Hepatocyte (in vitro differentiated cells): ENCODE data around the gene LYPD4. TPM values are rescaled to one million over a fixed set of nuclear protein-coding genes. Genes with fewer than 3 reads are reported as not detected.
"Not testable (repeated sequence)": the region's sequence is repeated elsewhere in the genome, so short reads cannot be mapped to it uniquely, and the experiment has no call there.

Experiments
- DNase-seq: peaks from one replicate; pipeline ENCODE4 v3.0.0-alpha.2; 2016; ENCODE audit warnings: low spot score
- H2AFZ ChIP-seq: fragments of 200-600 bp; sonication (generic); 2 replicates; pipeline ENCODE4 v1.6.0; 2016; ENCODE audit warnings: antibody characterized with exemption, mild to moderate bottlenecking
- H3K27ac ChIP-seq: fragments of 200-600 bp; sonication (generic); 2 replicates; pipeline ENCODE4 v1.5.1; 2016; ENCODE audit warnings: mild to moderate bottlenecking
- H3K27me3 ChIP-seq: fragments of 200-600 bp; sonication (generic); 2 replicates; pipeline ENCODE4 v1.6.1; 2016
- H3K36me3 ChIP-seq: fragments of 200-600 bp; sonication (generic); replicated peaks from 2 replicates; pipeline ENCODE4 v1.5.1; 2016; ENCODE audit warnings: low read depth; ENCODE audit not compliant: insufficient read depth
- H3K4me1 ChIP-seq: fragments of 200-600 bp; sonication (generic); 2 replicates; pipeline ENCODE4 v1.5.1; 2016; ENCODE audit warnings: mild to moderate bottlenecking, moderate library complexity; ENCODE audit not compliant: insufficient read depth
- H3K4me2 ChIP-seq: fragments of 200-600 bp; sonication (generic); 2 replicates; pipeline ENCODE4 v1.6.0; 2016
- H3K4me3 ChIP-seq: fragments of 200-600 bp; sonication (generic); 2 replicates; pipeline ENCODE4 v1.5.1; 2016; ENCODE audit warnings: mild to moderate bottlenecking
- H3K79me2 ChIP-seq: fragments of 200-600 bp; sonication (generic); 2 replicates; pipeline ENCODE4 v1.6.0; 2017; ENCODE audit warnings: mild to moderate bottlenecking
- H3K9me2 ChIP-seq: fragments of 200-600 bp; sonication (generic); replicated peaks from 2 replicates; pipeline ENCODE4 v1.6.0; 2017; ENCODE audit warnings: mild to moderate bottlenecking; ENCODE audit not compliant: insufficient read depth
- H3K9me3 ChIP-seq: fragments of 200-600 bp; sonication (generic); 2 replicates; pipeline ENCODE4 v1.5.1; 2016; ENCODE audit warnings: low read depth, mild to moderate bottlenecking
- H4K20me1 ChIP-seq: fragments of 200-600 bp; sonication (generic); 2 replicates; pipeline ENCODE4 v1.6.0; 2016; ENCODE audit warnings: mild to moderate bottlenecking; ENCODE audit not compliant: insufficient read depth, poor library complexity, severe bottlenecking
- EZH2 ChIP-seq: fragments of 200-600 bp; sonication (generic); IDR thresholded peaks from 2 replicates; pipeline ENCODE4 v1.6.1; 2016; ENCODE audit warnings: antibody characterized with exemption, mild to moderate bottlenecking, borderline replicate concordance
- EZH2phosphoT487 ChIP-seq: fragments of 200-600 bp; sonication (generic); IDR thresholded peaks from one replicate; pipeline ENCODE4 v1.6.1; 2018; ENCODE audit warnings: antibody characterized with exemption, mild to moderate bottlenecking, low read depth, moderate library complexity; ENCODE audit not compliant: unreplicated experiment, severe bottlenecking
- WGBS: methylation state at CpG from one replicate; pipeline ENCODE4 v1.1.6; 2016; ENCODE audit warnings: low lambda C conversion rate; ENCODE audit errors: missing lambda C conversion rate; 5-methylcytosine and 5-hydroxymethylcytosine counted together
- polyA plus RNA-seq: library from polyadenylated mRNA; unstranded; fragments of >200 nt; fragmentation: Nextera tagmentation; extraction: Ambion mirVana; gene quantifications from 2 replicates; pipeline ENCODE4 v1.2.1, GENCODE V29; 2016
- total RNA-seq: library from RNA; depleted of rRNA; stranded (reverse); fragments of >200 nt; gene quantifications from 2 replicates; pipeline ENCODE4 v1.2.3, GENCODE V29; 2014
- TF ChIP-seq, protein P1 (sequence below): fragments of 200-600 bp; sonication (generic); IDR thresholded peaks from 2 replicates; pipeline ENCODE4 v1.5.1; 2016; ENCODE audit warnings: antibody characterized with exemption, mild to moderate bottlenecking; ENCODE audit not compliant: poor library complexity

LYPD4 gene
- total and polyA plus RNA-seq, 2 experiments from 2014 or later: not detected

- no peaks in the 10 kb centered on the region for H3K27me3 ChIP-seq
- WGBS: 74% methylated on average over 9 of the region's 9 CpGs
- TF ChIP-seq EZH2 (no peak), EZH2phosphoT487 (no peak)
- H3K4me3 ChIP-seq: no peak within 1 kb of the TSS
- H3K9me2 ChIP-seq: no peaks in the 10 kb centered on the region
- H2AFZ ChIP-seq: no peak within 1 kb of the TSS
- no peaks in the 10 kb centered on the region for H4K20me1 ChIP-seq
- H3K36me3 ChIP-seq: no peaks in the 10 kb centered on the region
- no peaks in the 10 kb centered on the region for H3K4me1 ChIP-seq
- H3K4me2 ChIP-seq: no peak within 1 kb of the TSS
- no peak for DNase-seq
- H3K9me3 ChIP-seq: no peaks in the 10 kb centered on the region
- H3K27ac ChIP-seq: no peak within 1 kb of the TSS
- H3K79me2 ChIP-seq: no peaks in the 10 kb centered on the region
Measured at GRCh38 chr19:41876847-41877832, 32.7 kb upstream of the LYPD4 start, which contains the start of gene CD79A. Gene CD79A, plus strand, starts transcription at chr19:41877279. Its CDS starts 26 bp downstream, at chr19:41877305.

DNA sequence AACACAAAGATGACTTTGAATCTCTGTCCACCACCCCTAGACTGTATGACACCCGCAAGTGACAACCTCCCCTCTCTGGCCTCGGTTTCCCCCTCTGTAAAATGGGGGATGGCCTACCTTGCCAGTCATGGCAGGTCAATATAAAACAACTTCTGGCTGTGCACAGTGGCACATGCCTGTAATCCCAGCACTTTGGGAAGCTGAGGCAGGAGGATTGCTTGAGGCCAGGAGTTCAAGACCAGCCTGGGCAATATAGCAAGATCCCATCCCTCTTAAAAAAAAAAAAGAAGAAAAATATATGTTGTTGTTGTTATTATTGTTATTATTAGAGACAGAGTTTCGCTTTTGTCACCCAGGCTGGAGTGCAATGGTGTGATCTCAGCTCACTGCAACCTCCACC lies 31.5 kb upstream of the LYPD4 start:
- not testable (repeated sequence) for H3K27me3 ChIP-seq, H2AFZ ChIP-seq, H3K27ac ChIP-seq, H3K36me3 ChIP-seq, H3K9me3 ChIP-seq, DNase-seq, H3K9me2 ChIP-seq, H4K20me1 ChIP-seq, H3K79me2 ChIP-seq, H3K4me1 ChIP-seq, H3K4me3 ChIP-seq, H3K4me2 ChIP-seq
- WGBS: 88% methylated on average over 3 of the region's 3 CpGs

GRCh38 chr19:41872775-41873647 lies 28.5 kb upstream of the LYPD4 start:
- peak; percentile 88 for DNase-seq
- no peak for TF ChIP-seq EZH2phosphoT487
- TF ChIP-seq, protein P1, sequence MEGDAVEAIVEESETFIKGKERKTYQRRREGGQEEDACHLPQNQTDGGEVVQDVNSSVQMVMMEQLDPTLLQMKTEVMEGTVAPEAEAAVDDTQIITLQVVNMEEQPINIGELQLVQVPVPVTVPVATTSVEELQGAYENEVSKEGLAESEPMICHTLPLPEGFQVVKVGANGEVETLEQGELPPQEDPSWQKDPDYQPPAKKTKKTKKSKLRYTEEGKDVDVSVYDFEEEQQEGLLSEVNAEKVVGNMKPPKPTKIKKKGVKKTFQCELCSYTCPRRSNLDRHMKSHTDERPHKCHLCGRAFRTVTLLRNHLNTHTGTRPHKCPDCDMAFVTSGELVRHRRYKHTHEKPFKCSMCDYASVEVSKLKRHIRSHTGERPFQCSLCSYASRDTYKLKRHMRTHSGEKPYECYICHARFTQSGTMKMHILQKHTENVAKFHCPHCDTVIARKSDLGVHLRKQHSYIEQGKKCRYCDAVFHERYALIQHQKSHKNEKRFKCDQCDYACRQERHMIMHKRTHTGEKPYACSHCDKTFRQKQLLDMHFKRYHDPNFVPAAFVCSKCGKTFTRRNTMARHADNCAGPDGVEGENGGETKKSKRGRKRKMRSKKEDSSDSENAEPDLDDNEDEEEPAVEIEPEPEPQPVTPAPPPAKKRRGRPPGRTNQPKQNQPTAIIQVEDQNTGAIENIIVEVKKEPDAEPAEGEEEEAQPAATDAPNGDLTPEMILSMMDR: peak; percentile 76
- H4K20me1 ChIP-seq: peaks cover 32% of the 10 kb centered on the region
- WGBS: 47% methylated on average over 18 of the region's 18 CpGs
- no peaks in the 10 kb centered on the region for H3K27me3 ChIP-seq
- no peak overlapping the region for H3K4me2 ChIP-seq
- no peaks in the 10 kb centered on the region for H3K9me2 ChIP-seq
- H3K4me3 ChIP-seq: no peak overlapping the region
- peaks cover 2% of the 10 kb centered on the region for H3K79me2 ChIP-seq
- no peaks in the 10 kb centered on the region for H3K36me3 ChIP-seq
- no peak overlapping the region for H2AFZ ChIP-seq
- H3K4me1 ChIP-seq: no peaks in the 10 kb centered on the region
- no peaks in the 10 kb centered on the region for H3K9me3 ChIP-seq
- H3K27ac ChIP-seq: no peak overlapping the region

GRCh38 chr19:41872384-41872774 lies 27.9 kb upstream of the LYPD4 start:
- H3K36me3 ChIP-seq: no peaks in the 10 kb centered on the region
- no peak overlapping the region for H3K27ac ChIP-seq
- no peak overlapping the region for H2AFZ ChIP-seq
- H3K79me2 ChIP-seq: peaks cover 8% of the 10 kb centered on the region
- no peaks in the 10 kb centered on the region for H3K27me3 ChIP-seq
- H3K9me3 ChIP-seq: no peaks in the 10 kb centered on the region
- H3K4me2 ChIP-seq: no peak overlapping the region
- WGBS: 94% methylated on average over 12 of the region's 12 CpGs
- H3K9me2 ChIP-seq: no peaks in the 10 kb centered on the region
- no peak for DNase-seq
- no peak overlapping the region for H3K4me3 ChIP-seq
- H4K20me1 ChIP-seq: peaks cover 38% of the 10 kb centered on the region
- H3K4me1 ChIP-seq: no peaks in the 10 kb centered on the region
- no peak for TF ChIP-seq EZH2phosphoT487
- TF ChIP-seq, protein P1: no peak
- no peak for TF ChIP-seq EZH2
